AML-193 (cell line): ENCODE measurements around the gene L1TD1.
"Not testable (repeated sequence)": the region's sequence is repeated elsewhere in the genome, so short reads cannot be mapped to it uniquely, and the experiment has no call there.

Source experiments
- DNase-seq, 2 experiments: peaks; one replicate each; lab custom pipeline; 2025; lab: John Stamatoyannopoulos, UW

The L1TD1 gene

DNA sequence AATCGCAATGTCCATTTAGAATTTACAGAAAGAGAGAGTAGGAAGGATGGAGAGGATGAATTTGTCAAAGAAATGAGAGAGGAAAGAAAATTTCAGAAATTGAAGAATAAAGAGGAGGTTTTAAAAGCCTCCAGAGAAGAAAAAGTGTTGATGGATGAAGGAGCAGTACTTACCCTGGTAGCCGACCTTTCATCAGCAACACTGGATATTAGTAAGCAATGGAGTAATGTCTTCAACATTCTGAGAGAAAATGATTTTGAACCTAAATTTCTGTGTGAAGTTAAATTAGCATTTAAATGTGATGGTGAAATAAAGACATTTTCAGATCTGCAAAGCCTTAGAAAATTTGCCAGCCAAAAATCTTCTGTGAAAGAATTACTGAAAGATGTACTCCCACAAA lies 12.5 kb downstream of the L1TD1 start:
- DNase-seq = no peak

DNA sequence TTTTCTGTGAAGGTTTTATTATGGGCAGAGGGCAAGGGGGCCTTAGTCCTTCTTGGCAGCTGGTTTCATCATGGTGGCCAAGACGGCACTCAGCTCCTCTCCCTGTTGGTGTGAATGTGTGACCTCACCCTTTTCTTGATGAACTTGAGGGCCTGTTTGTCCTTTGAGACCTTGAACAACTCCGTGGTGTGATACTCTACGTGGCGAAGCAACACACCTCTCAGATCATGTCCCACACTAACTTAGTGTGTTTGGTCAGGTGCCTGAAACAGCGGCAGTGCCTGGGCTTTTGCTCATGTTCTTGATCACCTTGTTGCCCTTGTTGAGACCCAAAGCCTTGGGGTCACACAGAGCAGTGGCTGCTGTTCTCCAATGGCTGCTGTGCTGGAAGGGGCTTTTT lies 13.4 kb downstream of the L1TD1 start:
- DNase-seq = no peak

DNA sequence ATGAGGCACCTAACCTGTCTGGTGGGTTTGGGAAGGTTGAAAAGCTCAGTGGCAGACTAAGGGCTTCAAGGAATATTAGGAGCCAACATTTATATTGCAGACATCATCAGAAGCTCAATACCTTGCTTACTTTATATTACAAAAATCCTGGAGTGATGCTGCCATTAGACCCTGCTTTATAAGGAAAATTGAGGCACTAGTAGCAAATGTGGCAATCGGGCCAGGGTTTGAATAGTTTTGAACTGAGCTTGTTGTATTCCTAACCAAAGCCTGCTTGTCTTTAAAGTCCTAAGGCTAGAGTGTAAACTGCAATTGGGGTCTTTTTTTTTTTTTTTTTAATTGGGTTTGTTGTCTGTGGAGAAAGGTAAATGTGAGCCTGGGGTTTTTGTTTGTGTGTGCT lies 14.3 kb downstream of the L1TD1 start:
- no peak for DNase-seq

DNA sequence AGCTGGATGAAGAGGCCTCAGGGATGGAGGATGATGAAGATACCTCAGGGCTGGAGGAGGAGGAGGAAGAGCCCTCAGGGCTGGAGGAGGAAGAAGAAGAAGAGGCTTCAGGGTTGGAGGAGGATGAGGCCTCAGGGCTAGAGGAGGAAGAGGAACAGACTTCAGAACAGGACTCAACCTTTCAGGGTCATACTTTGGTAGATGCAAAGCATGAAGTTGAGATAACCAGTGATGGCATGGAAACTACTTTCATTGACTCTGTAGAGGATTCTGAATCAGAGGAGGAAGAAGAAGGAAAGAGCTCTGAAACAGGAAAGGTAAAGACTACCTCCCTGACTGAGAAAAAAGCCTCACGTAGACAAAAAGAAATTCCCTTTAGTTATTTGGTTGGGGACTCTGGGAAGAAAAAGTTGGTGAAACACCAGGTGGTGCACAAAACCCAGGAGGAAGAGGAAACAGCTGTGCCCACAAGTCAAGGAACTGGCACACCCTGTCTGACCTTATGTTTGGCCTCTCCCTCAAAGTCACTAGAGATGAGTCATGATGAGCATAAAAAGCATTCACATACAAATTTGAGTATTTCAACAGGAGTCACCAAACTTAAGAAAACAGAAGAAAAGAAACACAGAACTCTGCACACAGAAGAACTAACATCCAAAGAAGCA lies 15.4 kb downstream of the L1TD1 start:
- no peak for DNase-seq

DNA sequence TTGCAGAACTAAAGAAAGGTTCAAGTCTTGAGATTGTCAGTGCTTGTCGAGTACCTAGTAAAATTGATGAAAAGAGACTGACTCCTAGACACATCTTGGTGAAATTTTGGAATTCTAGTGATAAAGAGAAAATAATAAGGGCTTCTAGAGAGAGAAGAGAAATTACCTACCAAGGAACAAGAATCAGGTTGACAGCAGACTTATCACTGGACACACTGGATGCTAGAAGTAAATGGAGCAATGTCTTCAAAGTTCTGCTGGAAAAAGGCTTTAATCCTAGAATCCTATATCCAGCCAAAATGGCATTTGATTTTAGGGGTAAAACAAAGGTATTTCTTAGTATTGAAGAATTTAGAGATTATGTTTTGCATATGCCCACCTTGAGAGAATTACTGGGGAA lies 16.3 kb downstream of the L1TD1 start:
- DNase-seq = no peak

DNA sequence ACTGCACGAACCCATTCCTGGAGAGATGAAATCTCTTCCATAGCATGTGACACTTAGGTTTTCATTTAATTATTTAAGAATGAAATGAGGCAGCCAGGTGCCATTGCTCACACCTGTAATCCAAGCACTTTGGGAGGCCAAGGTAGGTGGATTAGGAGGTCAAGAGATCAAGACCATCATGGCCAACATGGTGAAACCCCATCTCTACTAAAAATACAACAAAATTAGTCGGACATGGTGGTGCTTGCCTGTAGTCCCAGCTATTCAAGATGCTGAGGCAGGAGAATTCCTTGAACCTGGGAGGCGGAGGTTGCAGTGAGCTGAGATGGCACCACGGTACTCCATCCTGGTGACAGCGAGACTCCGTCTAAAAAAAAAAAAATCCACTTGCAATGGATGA lies 17.8 kb downstream of the L1TD1 start:
- DNase-seq = no peak

DNA sequence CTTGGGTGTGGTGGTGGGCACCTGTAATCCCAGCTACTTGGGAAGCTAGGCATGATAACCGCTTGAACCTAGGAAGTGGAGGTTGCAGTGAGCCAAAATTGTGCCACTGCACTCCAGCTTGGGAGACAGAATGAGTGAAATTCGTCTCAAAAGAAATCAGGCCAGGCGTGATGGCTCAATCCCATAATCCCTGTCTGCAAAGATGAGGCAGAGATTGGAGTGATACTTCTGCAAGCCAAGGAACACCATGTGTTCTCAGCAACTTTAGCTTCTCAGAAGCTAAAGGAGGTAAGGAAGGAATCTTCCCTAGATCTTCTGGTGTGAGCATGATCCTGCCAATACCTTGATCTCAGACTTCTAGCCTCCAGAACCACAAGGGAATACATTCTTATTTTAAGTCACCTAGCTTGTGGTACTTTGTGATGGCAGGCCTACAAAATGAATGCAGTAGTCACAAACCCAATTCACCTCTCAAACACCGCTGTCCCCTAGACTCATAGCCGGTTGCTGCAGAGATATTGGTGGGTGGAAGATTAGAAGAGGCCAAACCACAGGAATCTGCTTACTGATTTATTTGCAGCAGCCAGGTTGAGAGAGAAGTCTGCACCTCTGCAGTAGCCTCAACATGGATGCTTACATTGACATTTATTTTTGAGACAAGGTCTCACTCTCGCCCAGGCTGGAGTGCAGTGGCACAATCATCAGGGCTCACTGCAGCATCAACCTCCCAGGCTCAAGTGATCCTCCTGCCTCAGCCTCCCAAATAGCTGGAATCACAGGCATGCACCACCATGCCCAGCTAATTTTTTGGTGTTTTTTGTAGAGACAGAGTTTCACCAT lies 18.6 kb downstream of the L1TD1 start:
- DNase-seq = no peak

DNA sequence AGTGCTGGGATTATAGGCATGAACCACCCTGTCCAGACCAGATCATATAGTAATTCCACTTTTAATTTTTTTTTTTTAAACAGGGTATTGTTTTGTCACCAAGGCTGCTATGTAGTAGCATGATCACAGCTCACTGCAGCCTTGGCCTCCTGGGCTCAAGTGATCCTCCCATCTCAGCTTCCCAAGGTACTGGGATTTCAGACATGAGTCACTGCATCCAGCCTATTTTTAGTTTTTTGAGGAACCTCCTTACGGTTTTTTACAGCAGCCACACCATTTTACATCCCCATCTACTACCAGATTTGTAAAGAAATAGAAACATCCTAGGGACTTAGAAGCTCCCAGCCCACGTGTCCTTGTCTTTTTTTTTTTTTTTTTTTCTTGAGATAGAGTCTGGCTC lies 24.0 kb downstream of the L1TD1 start:
- DNase-seq = no peak

DNA sequence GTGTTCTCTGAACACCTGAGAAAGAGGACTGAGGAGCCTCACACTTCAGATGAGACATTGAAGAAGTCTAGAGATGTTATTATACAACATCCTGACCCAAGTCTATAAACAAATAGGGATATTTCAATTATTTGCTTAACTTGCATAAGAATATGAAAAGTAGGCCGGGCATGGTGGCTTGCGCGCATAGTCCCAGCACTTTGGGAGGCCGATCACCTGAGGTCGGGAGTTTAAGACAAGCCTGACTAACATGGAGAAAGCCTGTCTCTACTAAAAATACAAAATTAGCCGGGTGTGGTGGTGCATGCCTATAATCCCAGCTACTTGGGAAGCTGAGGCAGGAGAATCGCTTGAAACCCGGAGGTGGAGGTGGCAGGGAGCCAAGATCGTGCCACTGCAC lies 25.8 kb downstream of the L1TD1 start:
- not testable (repeated sequence) for DNase-seq

DNA sequence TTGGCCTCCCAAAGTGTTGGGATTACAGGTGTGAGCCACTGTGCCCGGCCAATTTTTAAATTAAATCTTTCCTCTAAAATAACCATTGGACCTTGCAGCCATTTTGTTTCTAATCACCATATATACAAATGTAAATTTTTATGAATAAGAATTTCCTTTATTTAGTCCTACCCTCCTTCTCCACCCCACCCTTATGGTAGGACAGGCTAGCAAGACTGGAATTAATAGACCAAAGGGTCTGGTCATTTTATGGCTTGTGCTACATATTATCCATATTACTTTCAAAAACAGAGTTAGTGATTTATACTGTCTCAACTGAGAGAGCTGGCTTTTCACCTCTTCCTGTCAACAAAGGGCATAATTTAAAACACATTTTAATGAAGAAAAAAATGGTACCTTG lies 26.5 kb downstream of the L1TD1 start:
- no peak for DNase-seq

DNA sequence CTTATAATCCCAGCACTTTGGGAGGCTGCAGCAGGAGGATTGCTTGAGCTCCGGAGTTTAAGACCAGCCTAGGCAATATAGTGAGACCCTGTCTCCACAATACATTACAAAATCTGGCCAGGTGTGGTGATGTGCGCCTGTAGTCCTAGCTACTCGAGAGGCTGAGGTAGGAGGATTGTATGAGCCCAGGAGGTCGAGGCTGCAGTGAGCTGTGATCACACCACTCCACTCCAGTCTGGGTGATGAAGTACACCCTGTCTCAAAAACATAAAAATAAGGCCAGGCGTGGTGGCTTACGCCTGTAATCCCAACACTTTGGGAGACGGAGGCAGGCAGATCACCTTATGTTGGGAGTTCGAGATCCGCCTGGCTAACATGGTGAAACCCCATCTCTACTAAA lies 27.7 kb downstream of the L1TD1 start:
- DNase-seq = no peak

DNA sequence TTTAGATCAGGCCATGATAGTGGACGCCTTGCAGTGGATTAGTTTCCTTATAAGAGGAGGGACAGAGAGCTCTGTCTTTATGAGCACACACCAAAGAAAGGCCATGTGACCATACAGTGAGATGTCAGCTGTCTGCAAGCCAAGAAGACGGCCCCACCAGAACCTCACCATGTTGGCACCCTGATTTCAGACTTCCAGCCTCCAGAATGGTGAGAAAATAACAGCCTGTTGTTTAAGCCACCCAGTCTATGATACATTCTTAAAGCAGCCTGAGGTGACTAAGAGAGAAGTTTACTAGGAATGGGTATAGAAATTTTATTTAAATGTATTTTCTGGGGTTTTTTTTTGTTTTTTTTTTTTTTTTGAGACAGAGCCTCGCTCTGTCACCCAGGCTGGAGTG lies 29.5 kb downstream of the L1TD1 start:
- no peak for DNase-seq

DNA sequence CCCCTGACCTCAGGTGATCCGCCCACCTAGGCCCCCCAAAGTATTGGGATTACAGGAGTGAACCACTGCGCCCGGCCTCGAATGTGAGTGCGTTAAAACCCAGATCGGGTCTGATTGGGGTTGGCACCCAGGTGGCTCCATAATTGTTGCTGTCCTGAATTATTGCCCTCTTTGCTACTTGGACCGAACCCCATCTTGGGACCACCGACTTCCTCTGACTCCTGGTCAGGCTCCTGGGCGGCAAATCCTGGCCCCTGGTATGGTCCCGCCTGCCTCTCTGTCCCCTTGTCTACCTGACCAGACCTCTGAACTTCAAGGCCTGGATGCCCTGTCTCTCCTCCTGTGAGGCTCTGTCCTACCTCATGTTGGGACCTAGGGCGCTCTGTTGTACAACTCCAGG lies 32.8 kb downstream of the L1TD1 start:
- DNase-seq = no peak

DNA sequence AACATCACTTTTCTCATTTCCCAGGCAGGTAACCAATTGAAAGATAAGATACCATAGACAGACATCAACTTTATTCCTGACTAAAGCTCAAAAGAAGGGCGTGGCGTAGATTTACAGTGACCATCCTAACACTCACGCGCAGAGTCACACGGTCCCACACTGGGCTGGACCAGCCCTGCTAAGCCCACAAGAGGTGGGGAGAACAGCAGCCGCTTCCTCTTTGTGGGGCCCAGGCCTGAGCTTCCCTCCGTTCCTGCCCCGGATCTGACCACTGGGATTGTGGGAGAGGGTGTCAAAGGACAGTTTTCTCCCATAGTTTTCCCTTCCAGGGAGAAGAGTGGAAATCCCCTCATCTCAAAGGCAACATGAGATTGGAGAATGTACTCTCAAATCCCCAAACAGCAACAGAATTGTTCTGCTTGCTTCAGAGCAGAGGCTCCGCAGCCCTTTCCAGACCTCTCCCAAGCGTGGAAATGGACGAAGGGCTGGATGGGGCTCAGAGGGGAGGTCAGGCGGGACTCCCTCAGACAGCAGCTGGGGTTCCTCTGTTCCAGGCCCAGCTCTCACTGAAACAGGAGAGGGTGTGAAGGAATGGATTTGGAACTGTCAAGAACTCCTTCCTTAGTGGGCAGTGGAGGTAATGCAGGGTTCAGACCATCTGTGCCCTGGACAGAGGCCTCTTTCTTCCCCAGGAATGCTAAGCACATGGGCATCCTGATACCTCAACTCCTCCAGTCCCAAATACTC lies 33.7 kb downstream of the L1TD1 start:
- DNase-seq = no peak

DNA sequence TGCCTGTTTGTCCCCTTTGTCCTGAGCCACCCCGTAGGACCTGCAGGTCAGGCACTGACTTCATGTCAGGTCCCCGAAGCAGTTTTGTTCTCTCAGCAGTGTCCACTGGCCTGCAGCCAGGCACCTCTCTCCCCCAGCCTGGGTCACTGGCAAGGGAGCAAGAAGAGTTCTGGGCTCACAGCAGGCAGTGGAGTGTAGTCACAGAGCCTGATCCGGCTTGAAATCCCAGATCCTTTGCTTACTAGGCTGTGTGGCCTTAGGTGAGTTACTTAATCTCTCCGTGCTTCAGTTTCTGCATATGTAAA lies 34.2 kb downstream of the L1TD1 start:
- DNase-seq = no peak

DNA sequence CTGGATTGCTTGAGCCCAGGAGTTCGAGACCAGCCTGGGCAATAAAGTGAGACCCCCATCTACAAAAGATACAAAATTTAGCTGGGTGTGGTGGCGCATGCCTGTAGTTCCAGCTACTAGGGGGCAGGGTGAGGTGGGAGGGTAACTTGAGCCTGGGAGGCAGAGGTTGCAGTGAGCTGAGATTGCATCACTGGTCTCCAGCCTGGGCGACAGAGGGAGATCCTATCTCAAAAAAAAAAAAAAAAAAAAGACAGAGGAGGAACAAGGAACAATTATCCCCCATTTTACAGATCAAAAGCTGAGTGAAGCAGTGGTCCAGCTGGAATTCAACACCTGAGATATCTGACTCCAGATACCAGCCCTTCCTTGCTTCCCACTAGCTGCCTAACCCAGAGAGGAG lies 34.8 kb downstream of the L1TD1 start:
- DNase-seq = no peak

DNA sequence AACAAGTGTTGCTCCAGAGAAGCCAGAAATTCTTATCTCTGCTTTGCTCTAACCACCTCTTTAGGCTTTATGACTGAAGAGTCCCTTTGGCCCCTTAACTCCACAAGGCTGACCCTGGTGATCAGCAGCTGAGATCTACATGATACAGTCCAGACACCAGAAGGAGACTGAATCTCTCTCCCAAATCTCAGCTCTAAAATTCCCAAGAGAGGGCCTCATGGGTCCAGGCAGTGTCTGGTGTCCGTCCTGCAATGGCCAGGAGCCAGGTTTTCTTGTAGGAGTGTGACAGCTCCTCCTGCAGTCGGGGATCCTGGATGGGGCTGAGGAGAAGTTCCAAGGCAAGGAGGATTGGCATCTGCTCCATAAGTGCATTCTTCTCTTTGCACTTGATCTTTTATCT lies 35.3 kb downstream of the L1TD1 start:
- no peak for DNase-seq

DNA sequence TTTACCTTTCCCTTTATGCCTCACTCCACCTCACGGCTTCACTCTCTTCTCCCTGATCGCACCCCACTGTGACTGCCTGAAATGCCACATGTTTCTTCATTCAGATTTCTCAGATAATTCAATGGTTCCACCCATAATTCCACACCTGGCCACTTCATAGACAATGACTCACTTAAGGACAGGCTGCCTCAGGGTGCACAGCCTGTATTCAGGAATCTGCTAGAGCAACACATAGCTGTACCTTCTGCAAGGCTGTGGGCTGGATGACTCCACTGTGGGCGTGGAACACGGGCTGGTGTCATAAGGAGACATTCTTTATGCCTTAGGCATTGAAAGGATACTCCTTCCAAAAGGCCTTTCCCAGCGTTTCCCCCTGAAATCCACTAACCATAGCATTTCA lies 36.1 kb downstream of the L1TD1 start:
- no peak for DNase-seq

DNA sequence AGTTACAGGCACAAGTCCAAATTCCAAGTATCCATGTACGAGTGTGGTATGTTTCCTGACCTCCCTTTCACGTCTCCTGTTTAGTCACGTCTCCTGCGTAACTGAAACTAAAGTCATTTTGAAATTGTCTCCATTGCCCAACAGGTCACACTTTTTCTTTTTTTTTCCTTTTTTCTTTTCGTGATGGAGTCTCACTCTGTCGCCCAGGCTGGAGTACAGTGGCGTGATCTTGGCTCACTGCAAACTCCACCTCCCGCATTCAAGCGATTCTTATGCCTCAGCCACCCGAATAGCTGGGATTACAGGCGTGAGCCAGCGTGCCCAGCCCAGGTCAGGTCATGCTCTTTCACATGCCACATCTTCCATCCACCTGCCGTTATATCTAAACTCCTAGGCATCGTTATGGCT lies 38.2 kb downstream of the L1TD1 start:
- no peak for DNase-seq

DNA sequence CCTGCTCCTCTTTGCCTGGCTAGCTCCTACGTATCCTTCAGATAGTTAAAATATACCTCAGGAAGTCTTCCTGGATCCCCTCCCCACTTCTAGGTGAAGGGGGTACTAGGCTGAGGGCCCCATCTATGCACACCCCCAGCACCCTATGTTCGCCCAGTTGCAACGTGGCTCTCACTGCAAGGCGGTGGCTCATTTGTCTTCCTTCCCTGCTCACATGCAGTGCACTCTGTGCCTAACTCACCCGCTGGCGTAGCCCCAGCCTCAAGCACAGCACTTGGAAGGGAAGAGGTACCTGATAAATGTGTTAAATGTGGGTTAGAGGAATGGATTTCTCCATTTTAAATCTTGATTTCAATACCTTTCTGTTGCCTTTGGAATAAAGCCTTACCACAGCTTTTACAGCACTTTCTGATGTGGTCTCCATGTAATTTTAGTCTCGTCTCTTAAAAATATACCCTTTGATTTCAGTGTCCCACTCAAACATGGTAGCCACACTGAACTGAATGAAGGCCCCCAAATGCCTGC lies 39.3 kb downstream of the L1TD1 start:
- DNase-seq = no peak

DNA sequence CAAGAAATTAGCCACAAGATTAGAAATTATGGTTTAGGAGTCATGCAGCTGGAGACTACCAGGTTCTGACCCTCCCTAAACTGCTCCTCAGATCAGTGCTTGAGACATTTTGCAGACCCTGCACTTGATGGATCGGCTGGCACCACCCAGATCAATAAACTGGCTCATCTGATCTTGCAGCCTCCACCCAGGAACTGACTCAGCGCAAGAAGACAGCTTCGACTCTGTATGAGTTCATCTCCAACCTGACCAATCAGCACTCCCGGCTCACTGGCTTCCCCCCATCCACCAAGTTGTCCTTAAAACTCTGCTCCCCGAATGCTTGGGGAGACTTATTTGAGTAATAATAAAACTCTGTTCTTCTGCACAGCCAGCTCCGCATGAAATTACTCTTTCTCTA lies 40.0 kb downstream of the L1TD1 start:
- DNase-seq = no peak

DNA sequence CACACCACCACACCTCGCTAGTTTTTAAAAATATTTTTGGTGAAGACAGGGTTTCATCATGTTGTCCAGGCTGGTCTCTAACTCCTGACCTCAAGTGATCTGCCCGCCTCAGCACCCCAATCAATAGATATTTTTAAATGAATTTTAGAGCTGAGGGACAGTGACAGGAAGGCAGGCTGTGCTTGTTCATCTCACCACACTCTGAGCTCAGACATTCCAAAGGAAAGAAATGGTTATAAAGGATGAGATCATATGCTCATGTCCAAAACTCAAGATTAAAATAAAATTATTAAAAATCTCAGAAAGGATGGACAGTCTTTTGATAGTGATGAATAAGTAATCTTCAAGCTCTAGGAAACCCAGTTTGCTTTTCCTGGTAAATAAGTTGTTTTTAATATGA lies 40.9 kb downstream of the L1TD1 start:
- no peak for DNase-seq

DNA sequence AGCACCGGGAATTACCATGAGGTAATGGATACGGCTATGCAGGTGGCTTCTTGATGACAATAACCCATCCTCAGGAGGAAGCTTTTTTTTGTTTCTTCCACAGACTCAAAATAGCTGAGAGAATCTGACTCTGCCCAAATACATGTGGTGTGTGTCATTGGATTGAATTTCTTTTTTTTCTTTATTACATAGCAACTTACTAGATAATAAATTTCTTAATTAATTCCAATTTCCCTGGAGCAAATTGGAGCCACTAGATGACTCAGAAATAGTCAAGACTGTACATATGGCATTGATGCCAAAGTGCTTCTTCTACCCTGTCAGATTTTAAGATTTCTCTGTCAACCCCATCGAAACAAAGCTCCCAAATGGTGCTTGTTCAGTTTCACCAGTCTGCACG lies 42.7 kb downstream of the L1TD1 start:
- DNase-seq = no peak
